Subcutaneous abdominal adipose tissue (tissue), 5 donors: ENCODE results near the gene SPRED3.
"Not testable (repeated sequence)": the region's sequence is repeated elsewhere in the genome, so short reads cannot be mapped to it uniquely, and the experiment has no call there.

ENCODE experiments used
- H3K27ac ChIP-seq: one replicate; pipeline ENCODE4 v1.7.0; 2013; ENCODE audit warnings: low read depth, mild to moderate bottlenecking, inconsistent platforms, low read length, moderate library complexity
- H3K27me3 ChIP-seq, 5 donors: one replicate each; pipeline ENCODE4 v1.7.0; 2013; ENCODE audit warnings: low read length in 5 of 5, inconsistent platforms in 1 of 5; ENCODE audit not compliant: control insufficient read depth in 5 of 5, insufficient read depth in 4 of 5
- H3K36me3 ChIP-seq, 5 donors: one replicate each; pipeline ENCODE4 v1.7.0; 2013; ENCODE audit warnings: low read length in 5 of 5; ENCODE audit not compliant: control insufficient read depth in 5 of 5, insufficient read depth in 5 of 5
- H3K4me1 ChIP-seq, 5 donors: one replicate each; pipeline ENCODE4 v1.7.0; 2013; ENCODE audit warnings: low read length in 5 of 5, mild to moderate bottlenecking in 3 of 5, moderate library complexity in 1 of 5; ENCODE audit not compliant: control insufficient read depth in 5 of 5, insufficient read depth in 5 of 5
- H3K4me3 ChIP-seq, 5 donors: one replicate each; pipeline ENCODE4 v1.7.0; 2013; ENCODE audit warnings: low read length in 5 of 5, low read depth in 1 of 5
- H3K9ac ChIP-seq, 5 donors: one replicate each; pipeline ENCODE4 v1.7.0; 2013; ENCODE audit warnings: low read length in 5 of 5, mild to moderate bottlenecking in 4 of 5, moderate library complexity in 3 of 5
- H3K9me3 ChIP-seq, 5 donors: one replicate each; pipeline ENCODE4 v1.7.0; 2013; ENCODE audit warnings: low read length in 5 of 5; ENCODE audit not compliant: control insufficient read depth in 5 of 5
- donor health status: healthy.
- donor health status: healthy.
- donor health status: healthy.
- donor health status: healthy.
- donor health status: healthy.

SPRED3 gene

DNA sequence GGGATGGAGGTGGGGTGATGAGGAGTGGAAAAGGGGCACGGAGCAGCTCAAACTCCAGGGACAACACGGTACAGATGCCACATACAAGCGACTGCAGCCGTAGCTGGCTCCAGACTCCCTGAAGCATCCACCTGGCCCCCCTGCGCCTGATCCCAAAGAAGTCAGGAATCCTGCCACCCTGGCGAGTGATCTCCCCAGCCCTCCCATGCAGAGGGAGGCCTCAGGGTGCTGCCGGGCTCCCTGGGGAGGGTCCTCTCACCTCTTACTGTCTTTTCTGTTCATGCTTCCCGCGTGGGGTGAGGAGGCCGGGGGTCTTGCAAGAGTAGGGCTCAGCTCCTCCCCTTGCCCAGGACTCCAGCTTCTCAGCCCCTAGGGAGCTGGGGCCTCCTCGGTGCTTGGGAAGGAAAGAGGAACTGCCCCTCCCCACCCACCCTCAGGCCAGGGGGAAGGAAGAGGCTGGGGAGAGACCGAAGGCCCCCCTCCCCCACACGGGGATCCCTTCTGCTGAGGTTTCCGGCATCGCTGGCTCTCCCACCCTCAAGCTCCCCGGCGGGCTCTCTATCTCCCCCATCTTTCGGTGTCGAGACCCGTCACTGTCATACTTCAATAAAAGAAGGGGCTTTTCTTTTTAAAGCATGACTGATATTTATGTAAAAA lies 37.4 kb downstream of the SPRED3 start, which contains the start of gene RASGRP4:
Gene RASGRP4, minus strand, starts transcription at position 410 of the 657 bp plus-strand sequence. Its CDS starts 128 bp downstream, at position 282.
- peaks cover 6 to 16% (median 10%) of the 10 kb centered on the region in 5 donors for H3K27me3 ChIP-seq
- peaks cover 0 to 3% (median 0%) of the 10 kb centered on the region in 5 donors for H3K4me1 ChIP-seq
- peak within 1 kb of the TSS in 3 of 5 donors; percentile 64 to 71 (median 64) for H3K9ac ChIP-seq
- H3K4me3 ChIP-seq: peak within 1 kb of the TSS; percentile 33 to 63 (median 54)
- H3K27ac ChIP-seq: no peak within 1 kb of the TSS
- peaks cover 0 to 4% (median 0%) of the 10 kb centered on the region in 5 donors for H3K36me3 ChIP-seq
- H3K9me3 ChIP-seq: no peaks in the 10 kb centered on the region

DNA sequence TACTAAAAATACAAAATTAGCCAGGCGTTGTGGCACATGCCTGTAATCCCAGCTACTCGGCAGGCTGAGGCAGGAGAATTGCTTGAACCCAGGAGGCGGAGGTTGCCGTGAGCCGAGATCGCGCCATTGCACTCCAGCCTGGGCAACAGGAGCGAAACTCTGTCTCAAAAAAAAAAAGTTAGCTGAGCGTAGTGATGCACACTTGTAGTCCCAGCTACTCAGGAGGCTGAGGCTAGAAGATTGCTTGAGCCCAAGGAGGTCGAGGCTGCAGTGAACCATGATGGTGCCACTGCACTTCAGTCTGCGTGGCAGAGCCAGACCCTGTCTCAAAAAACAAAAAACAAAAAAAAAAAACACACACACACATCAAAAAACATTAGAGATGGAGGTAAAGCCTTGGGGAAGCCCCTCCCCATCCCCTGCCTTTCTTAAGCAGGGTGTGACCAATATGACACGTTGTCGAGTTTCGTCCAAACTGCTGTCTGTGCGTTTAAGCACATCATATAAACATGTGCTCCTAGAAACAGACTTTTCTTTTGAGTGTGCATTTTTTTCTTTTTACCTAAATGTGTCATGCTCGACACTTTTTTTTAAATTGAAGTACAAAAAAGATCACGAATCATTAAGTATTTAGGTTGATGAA lies 38.7 kb downstream of the SPRED3 start:
- H3K4me1 ChIP-seq, H3K27ac ChIP-seq, H3K36me3 ChIP-seq, H3K9ac ChIP-seq, H3K9me3 ChIP-seq, H3K4me3 ChIP-seq: not testable (repeated sequence)
- peaks cover 8 to 12% (median 10%) of the 10 kb centered on the region in 5 donors for H3K27me3 ChIP-seq

DNA sequence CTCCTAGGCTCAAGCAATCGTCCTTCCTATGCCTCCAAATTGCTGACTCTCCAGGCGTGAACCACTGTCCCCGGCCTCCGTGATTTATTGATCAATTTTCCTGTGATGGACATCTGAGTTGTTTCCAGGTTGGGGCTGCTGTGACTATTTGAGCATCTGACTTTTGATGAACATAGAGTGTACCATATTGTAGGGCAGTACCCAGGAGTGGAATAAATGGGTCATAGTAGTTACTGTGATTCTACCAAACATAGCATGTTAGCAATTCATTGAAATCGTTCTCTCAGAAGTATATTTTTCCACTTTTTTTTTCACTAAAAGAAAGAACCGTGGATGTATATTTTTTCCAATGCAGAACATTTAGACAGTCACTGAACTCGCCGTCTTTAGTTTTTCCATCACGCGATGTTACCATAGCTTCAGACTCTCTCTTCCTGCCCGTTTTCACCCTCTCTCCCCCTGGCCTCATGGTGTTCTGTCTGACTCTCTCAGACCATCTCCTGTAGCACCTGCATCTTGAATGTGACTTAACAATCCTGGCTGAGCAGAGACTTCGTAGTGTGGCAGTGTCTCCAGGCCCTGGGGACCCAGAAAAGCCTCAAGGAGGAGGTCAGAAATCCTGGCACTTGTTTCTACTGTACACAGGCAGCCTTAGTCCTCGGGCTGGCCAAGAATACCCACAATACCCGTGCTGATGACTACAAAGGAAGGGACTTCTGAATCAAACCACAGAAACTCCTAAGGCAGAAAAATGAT lies 40.7 kb downstream of the SPRED3 start:
- Histone ChIP-seq H3K9me3 (no peaks in the 10 kb centered on the region), H3K27ac (no peak overlapping the region), H3K4me3 (no peak overlapping the region), H3K36me3 (no peaks in the 10 kb centered on the region), H3K4me1 (peaks cover 0 to 8% (median 0%) of the 10 kb centered on the region in 5 donors), H3K27me3 (peaks cover 8 to 19% (median 14%) of the 10 kb centered on the region in 5 donors), H3K9ac (no peak overlapping the region)

DNA sequence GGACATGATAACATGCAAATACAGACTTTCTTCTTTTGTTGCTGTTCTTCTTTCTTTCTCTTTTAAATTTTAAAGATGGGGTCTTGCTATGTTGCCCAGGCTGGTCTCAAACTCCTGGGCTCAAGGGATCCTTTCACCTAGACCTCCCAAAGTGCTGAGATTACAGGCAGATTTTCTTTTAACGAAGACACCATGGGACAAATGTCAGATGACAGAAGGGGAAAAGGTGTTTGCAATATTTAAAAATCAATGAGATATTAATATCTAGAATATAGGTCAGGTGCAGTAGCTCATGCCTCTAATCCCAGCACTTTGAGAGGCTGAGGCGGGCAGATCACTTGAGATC lies 41.3 kb downstream of the SPRED3 start:
- Histone ChIP-seq H3K27me3 (peaks cover 14 to 24% (median 18%) of the 10 kb centered on the region in 5 donors), H3K4me3 (no peak overlapping the region), H3K9ac (no peak overlapping the region), H3K36me3 (no peaks in the 10 kb centered on the region), H3K27ac (no peak overlapping the region), H3K4me1 (peaks cover 0 to 8% (median 0%) of the 10 kb centered on the region in 5 donors), H3K9me3 (no peaks in the 10 kb centered on the region)

DNA sequence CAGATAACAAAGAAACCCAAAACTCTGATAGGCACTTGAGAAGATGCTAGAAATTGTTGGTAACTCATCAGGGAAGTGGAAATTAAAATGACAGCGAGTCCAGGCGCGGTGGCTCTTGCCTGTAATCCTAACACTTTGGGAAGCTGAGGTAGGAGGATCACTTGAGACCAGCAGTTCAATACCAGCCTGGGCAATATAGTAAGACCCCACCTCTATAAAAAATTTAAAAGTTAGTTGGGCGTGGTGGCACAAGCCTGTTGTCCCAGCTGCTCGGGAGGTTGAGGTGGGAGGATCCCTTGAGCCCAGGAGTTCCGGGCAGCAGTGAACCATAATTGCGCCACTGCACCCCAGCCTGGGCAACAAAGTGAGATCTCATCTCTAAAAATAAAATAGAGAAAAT lies 42.4 kb downstream of the SPRED3 start:
- no peak overlapping the region for H3K4me3 ChIP-seq
- no peaks in the 10 kb centered on the region for H3K36me3 ChIP-seq
- no peaks in the 10 kb centered on the region for H3K9me3 ChIP-seq
- no peak overlapping the region for H3K27ac ChIP-seq
- H3K9ac ChIP-seq: no peak overlapping the region
- peaks cover 13 to 23% (median 15%) of the 10 kb centered on the region in 5 donors for H3K27me3 ChIP-seq
- peaks cover 0 to 8% (median 0%) of the 10 kb centered on the region in 5 donors for H3K4me1 ChIP-seq

DNA sequence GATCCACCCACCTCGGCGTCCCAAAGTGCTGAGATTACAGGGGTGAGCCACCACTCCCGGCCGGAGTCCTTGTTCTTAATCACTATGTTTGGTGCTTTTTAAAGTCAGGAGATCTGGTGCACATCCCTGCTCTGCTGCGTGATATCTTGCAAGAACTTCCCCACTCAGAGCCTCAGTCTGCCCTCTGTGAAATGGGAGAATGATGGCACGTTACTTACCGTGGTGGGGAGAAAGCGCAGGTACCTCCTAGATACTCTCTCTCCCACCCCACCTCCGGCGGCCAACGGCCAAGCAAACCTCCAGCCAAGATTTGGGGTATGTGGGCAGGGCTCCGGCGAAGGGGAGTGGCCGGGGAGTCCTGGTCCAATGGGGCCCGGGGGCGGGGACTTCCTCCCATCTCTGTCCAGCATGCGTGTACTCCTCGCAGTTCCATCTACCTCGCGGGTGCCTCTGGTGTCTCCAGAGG lies 44.8 kb downstream of the SPRED3 start, which contains the start of gene RYR1:
Gene RYR1, plus strand, starts transcription at position 424 of the 466 bp plus-strand sequence. CDS start 139 bp downstream, outside the sequence.
- Histone ChIP-seq H3K9ac (peak within 1 kb of the TSS in 1 of 5 donors; percentile 35), H3K27ac (no peak within 1 kb of the TSS), H3K36me3 (no peaks in the 10 kb centered on the region), H3K27me3 (peaks cover 13 to 23% (median 15%) of the 10 kb centered on the region in 5 donors), H3K9me3 (no peaks in the 10 kb centered on the region), H3K4me3 (peak within 1 kb of the TSS in 4 of 5 donors; percentile 21 to 58 (median 44)), H3K4me1 (peaks cover 0 to 8% (median 0%) of the 10 kb centered on the region in 5 donors)

DNA sequence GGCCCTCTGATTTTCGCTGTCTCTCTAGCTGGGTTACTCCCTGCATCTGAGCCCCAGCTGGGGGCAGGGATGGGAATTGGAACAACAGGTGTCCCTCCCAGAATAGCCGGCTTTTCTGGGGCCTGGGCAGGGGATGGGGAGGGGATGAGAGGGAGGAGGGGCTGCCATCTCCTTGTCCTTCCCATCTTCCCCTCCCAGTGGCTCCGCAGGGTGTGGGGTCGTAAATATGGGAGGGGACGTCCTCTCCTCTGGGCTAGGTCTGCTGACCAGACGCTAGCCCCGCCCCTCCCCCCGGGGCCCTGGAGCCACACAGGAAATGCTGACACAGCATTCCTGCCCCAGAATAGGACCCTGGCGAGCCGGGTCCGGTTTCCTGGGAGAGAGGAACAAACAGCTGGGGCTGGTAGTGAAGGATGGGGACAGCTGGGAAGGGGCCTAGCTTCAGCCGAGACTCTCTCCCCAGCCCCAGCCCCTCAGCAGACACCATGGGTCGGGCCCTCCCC lies 46.1 kb downstream of the SPRED3 start:
- Histone ChIP-seq H3K4me3 (peak overlapping the region in 4 of 5 donors; percentile 21 to 58 (median 44)), H3K27me3 (peaks cover 13 to 23% (median 15%) of the 10 kb centered on the region in 5 donors), H3K27ac (no peak overlapping the region), H3K9me3 (no peaks in the 10 kb centered on the region), H3K4me1 (peaks cover 0 to 8% (median 0%) of the 10 kb centered on the region in 5 donors), H3K36me3 (no peaks in the 10 kb centered on the region), H3K9ac (peak overlapping the region in 1 of 5 donors; percentile 35)

DNA sequence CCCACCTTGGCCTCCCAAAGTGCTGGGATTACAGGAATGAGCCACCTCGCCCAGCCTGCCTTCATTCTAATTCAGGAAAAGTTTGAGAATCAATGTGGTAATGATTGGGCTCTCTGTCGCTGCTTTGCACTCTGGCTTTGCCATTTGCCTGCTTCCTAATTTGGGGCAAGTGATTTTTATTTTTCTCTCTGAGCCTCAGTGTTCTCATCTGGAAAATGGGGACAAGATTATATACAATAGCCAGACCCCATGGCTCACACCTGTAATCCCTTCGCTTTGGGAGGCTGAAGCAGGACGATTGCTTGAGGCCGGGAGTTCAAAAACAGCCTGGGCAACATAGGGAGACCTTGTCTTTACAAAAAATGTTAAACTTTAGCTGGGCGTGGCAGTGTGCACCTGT lies 48.8 kb downstream of the SPRED3 start:
- H3K27me3 ChIP-seq: peaks cover 13 to 24% (median 20%) of the 10 kb centered on the region in 5 donors
- no peak overlapping the region for H3K27ac ChIP-seq
- no peak overlapping the region for H3K4me3 ChIP-seq
- H3K9ac ChIP-seq: no peak overlapping the region
- H3K36me3 ChIP-seq: no peaks in the 10 kb centered on the region
- no peaks in the 10 kb centered on the region for H3K9me3 ChIP-seq
- peaks cover 0 to 8% (median 0%) of the 10 kb centered on the region in 5 donors for H3K4me1 ChIP-seq

DNA sequence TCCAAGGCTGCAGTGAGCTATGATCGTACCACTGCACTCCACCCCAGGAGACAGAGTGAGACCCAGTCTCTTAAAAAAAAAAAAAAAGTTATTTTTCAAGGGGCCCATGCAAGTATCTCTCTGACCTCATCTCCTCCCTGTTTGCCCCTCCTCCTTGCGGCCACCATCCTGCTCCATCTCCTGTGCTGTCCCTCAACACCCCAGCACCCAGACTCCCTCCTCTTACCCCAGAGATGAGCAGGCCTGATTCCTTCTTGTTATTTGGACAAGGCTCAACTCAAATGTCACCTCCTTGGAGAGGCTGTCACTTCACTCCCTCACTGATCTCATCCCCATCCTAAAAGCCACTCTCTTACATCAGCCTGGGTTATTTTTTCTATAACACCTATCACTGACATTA lies 49.4 kb downstream of the SPRED3 start:
- Histone ChIP-seq H3K36me3 (no peaks in the 10 kb centered on the region), H3K4me3 (no peak overlapping the region), H3K9ac (no peak overlapping the region), H3K4me1 (peaks cover 0 to 8% (median 0%) of the 10 kb centered on the region in 5 donors), H3K9me3 (no peaks in the 10 kb centered on the region), H3K27ac (no peak overlapping the region), H3K27me3 (peaks cover 19 to 27% (median 25%) of the 10 kb centered on the region in 5 donors)
